ENCODE measurements around the gene ZC3H11A. TPM values are rescaled to one million over a fixed set of nuclear protein-coding genes. Genes with fewer than 3 reads are reported as not detected.

ZC3H11A gene
- total RNA-seq, 4 donors from 2014 or later: 97.8 to 132 (median 107) TPM

DNA sequence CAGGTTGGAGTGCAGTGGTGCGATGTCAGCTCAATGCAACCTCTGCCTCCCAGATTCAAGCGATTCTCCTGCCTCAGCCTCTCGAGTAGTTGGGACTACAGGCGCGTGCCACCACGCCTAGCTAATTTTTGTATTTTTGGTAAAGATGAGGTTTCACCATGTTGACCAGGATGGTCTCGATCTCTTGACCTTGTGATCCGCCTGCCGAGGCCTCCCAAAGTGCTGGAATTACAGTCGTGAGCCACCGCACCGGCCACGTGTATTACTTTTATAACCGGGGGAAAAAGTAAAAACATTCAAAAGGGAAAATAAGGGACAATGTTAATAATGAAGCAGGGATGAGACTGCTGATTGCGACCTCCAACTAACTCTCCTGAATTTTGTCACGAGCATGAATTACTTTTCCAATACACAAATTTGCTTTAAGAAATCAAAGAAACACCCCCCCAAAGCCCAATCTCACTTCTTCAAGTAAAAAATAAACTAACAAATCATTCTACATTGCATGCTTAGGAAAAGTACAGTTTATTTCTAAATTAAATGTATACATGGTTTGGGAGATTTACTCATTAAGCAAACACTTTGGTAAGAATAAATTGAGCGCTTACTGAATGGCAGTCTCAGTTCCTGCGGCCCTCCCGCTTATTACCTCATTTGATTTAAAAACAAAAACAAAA, 521 bp upstream of the ZC3H11A start:
- TF ChIP-seq, protein P1, sequence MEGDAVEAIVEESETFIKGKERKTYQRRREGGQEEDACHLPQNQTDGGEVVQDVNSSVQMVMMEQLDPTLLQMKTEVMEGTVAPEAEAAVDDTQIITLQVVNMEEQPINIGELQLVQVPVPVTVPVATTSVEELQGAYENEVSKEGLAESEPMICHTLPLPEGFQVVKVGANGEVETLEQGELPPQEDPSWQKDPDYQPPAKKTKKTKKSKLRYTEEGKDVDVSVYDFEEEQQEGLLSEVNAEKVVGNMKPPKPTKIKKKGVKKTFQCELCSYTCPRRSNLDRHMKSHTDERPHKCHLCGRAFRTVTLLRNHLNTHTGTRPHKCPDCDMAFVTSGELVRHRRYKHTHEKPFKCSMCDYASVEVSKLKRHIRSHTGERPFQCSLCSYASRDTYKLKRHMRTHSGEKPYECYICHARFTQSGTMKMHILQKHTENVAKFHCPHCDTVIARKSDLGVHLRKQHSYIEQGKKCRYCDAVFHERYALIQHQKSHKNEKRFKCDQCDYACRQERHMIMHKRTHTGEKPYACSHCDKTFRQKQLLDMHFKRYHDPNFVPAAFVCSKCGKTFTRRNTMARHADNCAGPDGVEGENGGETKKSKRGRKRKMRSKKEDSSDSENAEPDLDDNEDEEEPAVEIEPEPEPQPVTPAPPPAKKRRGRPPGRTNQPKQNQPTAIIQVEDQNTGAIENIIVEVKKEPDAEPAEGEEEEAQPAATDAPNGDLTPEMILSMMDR (IDR thresholded peaks at IDR 0.05): no peak
- 68 to 69% methylated on average over 19 of the region's 19 CpGs for WGBS, 2 donors
- intact Hi-C loops (cut with DNase I; ENCODE audit: low total_unique reads): no loop called here
- peak in 1 of 2 donors; percentile 69 for DNase-seq (ENCODE audit: low spot score in 2 of 2)
- H3K4me3 ChIP-seq (ENCODE audit: low read depth, poor library complexity, severe bottlenecking): no peak overlapping the region

DNA sequence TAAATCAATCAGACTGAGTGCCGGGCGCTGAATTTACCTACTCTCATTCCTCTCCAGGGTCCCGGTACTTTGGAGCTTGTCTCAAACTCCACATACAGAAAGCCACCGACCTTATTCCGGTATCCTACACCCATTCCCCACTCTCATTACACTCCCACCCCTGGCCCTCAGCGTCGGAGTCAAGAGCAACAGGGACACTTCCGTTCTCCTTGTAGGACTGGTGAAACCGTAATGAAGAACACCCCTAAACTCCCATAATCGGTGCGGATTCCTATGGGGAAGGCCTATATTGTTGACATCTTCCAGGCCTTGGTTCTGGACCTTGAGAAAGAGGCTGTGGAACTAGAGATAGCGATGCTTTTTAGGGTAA, 798 bp downstream of the ZC3H11A start:
- TF ChIP-seq, protein P1 (IDR thresholded peaks at IDR 0.05): no peak
- TF ChIP-seq POLR2A (IDR thresholded peaks at IDR 0.05): no peak
- 0 to 1% methylated on average over 12 of the region's 12 CpGs for WGBS, 2 donors
- H3K4me3 ChIP-seq (ENCODE audit: low read depth, poor library complexity, severe bottlenecking): peak overlapping the region; percentile 72
- intact Hi-C loops (cut with DNase I; ENCODE audit: low total_unique reads): no loop called here
- DNase-seq (ENCODE audit: low spot score in 2 of 2): peak in 1 of 2 donors; percentile 21

DNA sequence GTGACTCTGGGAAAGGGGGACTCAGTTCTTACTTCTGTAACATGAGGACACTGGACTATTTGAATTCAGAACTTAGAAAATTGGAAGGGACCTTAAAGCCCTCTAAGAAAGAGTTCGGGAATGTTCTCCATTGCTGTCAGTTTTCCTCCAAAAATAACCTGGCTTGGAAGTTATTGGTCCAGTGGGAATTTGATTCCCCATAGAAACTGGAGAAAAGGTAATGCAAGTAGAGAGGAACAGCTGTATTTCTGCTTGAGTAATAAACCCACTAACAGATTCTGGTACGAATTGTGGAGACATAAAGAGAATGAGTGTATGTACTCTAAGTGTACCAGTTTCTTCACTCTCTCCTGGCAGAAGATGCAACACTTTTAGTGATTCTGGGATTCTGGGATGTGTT, 1.8 kb downstream of the ZC3H11A start:
- TF ChIP-seq, protein P1 (IDR thresholded peaks at IDR 0.05): no peak
- TF ChIP-seq POLR2A (IDR thresholded peaks at IDR 0.05): no peak
- WGBS, 2 donors: 38 to 48% methylated on average over 2 of the region's 2 CpGs
- intact Hi-C loops (cut with DNase I; ENCODE audit: low total_unique reads): no loop called here
- H3K4me3 ChIP-seq (ENCODE audit: low read depth, poor library complexity, severe bottlenecking): no peak overlapping the region
- DNase-seq (ENCODE audit: low spot score in 2 of 2): no peak

DNA sequence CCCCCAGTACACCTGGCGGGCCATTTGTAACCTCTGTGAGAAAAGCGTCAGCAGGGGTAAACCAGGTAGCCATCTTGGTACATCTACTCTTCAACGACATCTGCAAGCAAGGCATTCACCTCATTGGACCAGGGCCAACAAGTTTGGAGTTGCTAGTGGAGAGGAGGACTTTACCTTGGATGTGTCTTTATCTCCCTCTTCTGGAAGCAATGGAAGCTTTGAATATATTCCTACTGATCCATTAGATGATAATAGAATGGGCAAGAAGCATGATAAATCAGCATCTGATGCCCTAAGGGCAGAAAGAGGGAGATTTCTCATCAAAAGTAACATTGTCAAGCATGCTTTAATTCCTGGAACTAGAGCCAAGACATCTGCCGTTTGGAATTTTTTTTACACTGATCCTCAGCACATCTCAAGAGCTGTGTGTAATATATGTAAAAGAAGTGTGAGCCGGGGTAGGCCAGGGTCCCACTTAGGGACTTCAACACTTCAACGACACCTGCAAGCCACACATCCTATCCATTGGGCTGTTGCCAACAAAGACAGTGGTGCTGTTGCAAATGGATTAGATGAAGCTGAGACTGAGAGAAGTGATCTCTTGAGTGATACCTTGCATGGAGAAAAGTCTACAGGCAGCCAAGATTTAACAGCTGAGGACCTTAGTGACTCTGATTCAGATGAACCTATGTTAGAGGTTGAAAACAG, 2.7 kb downstream of the ZC3H11A start:
- 51 to 56% methylated on average over 6 of the region's 6 CpGs for WGBS, 2 donors
- no peak overlapping the region for H3K4me3 ChIP-seq (ENCODE audit: low read depth, poor library complexity, severe bottlenecking)
- peak in 1 of 2 donors; percentile 42 for DNase-seq (ENCODE audit: low spot score in 2 of 2)
- TF ChIP-seq POLR2A (IDR thresholded peaks at IDR 0.05): no peak
- TF ChIP-seq, protein P1 (IDR thresholded peaks at IDR 0.05): no peak
- intact Hi-C loops (cut with DNase I; ENCODE audit: low total_unique reads): no loop called here

DNA sequence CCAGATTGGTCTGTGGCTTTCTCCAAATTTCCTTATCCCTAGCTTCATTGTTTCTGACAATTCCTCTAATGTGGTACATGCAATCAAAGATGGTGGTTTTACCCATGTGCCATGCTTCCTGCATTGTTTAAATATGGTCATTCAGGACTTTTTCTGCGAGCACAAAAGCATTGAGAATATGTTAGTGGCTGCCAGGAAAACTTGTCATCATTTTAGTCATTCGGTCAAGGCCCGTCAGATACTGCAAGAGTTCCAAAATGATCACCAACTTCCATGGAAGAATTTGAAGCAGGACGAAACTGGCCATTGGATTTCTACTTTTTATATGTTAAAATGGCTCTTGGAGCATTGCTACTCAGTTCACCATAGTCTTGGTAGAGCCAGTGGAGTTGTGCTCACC, 3.7 kb downstream of the ZC3H11A start:
- 66 to 72% methylated on average over 4 of the region's 4 CpGs for WGBS, 2 donors
- intact Hi-C loops (cut with DNase I; ENCODE audit: low total_unique reads): no loop called here
- no peak for DNase-seq (ENCODE audit: low spot score in 2 of 2)
- no peak overlapping the region for H3K4me3 ChIP-seq (ENCODE audit: low read depth, poor library complexity, severe bottlenecking)
- TF ChIP-seq, protein P1 (IDR thresholded peaks at IDR 0.05): no peak
- no peak for TF ChIP-seq POLR2A (IDR thresholded peaks at IDR 0.05)
